ENCODE measurements around the gene SCO2.

Gene SCO2

DNA sequence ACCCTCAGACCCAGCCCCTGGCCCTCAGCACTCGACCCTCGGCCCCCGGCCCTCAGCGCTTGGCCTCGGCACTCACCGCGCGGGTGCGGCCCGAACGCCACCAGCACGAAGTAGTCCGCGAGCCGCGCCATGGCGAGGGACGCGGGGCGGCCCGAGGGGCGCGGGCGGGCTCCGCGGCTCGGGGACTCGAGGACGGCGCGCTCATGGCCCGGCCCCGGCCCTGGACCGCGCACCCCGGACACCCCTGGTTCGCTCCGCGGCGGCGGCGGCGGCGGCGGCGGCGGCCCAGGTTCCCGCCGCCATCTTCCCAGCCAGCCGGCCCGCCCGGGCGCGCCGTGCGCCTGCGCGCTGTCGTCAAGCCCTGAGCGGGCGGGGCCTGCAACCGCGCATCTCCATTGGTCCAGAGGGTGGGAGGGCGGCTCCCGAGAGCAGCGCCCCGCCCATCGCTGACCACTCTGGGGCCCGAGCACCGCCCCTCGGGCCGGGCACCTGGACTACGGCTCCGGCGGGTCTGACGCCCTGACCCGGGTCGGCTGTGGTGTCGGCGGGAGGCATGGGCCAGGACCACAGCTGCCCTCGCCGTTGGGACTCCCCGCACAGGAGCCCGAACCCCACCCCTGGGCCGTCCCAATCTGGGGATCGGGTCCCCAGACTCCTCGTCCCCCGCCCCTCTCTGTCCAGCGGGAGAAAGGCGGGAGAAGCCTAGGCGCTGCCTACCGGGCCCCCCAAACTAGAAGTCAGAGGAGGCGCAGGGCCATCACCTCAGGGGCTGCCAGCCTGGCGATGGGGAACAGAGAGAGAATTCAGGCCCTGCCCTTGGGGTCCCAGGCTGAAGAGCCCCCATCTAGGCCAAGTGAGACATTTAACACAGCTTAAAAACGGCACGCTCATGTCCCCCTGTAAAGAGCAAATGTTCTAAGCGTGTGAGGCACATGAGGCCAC, 50.4 kb downstream of the SCO2 start, which contains the start of gene SBF1:
TSS of gene SBF1 (minus strand) at position 326 of the 942 bp plus-strand sequence. CDS start at position 131, 195 bp downstream.
- DNase-seq: peak; percentile 94

- no peak for DNase-seq
Observed at GRCh38 chr22:50473855-50474671, 51.3 kb downstream of the SCO2 start.
